ENCODE data around the gene GOLGA6L10. TPM values are rescaled to one million over a fixed set of nuclear protein-coding genes. Genes with fewer than 3 reads are reported as not detected.
A peak's percentile ranks its signal among the peaks of the same experiment; 100 is the strongest.
"Not testable (repeated sequence)": the region's sequence is repeated elsewhere in the genome, so short reads cannot be mapped to it uniquely, and the experiment has no call there.

The GOLGA6L10 gene
- total RNA-seq, 1 donor, result 1.4 TPM

DNA sequence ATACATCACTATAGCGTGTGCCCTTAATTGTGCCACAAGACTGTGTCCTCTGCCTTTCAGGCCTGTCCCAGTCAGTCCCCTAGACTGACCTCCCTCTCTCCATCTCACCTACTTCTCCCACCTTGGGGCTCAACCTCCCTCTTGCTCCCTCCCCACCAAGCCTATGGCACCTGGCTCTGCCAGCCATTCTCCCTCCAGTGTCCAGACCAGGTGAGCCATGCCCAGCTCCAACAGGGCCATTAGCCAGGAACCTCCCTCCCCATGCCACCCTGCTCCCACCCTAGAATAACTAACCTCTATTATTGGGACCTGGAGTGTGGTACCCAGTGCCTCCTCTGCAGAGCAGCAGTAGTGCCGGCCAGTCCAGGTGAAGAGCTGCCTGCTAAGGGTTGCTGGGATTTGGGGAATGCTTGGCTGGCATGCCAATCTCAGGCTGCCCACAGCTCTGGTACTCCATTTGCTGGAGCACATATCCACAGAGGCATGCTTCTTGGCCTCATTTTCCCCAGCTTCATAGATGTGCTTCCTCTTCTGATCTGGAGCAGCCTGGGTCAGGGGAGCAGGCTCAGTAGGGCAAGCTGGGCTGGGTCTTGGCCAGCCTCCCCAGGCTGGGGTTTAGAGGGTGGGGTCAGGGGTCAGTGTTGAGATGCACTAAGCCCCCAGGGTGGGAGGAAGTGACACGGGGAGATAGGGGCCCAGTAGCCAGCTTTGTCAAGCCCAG, 47.8 kb downstream of the GOLGA6L10 start:
- Histone ChIP-seq H3K4me2 (ENCODE audit: insufficient read depth, low read length) (no peak overlapping the region), H3K4me3 (ENCODE audit: insufficient read depth, low read length) (no peak overlapping the region), H3K79me2 (ENCODE audit: insufficient read depth, low read length) (no peaks in the 10 kb centered on the region), H3K27ac (ENCODE audit: low read depth, low read length) (no peak overlapping the region), H4K20me1 (ENCODE audit: insufficient read depth, low read length) (no peaks in the 10 kb centered on the region), H3K27me3 (ENCODE audit: insufficient read depth, low read length) (no peaks in the 10 kb centered on the region), H3K9me3 (ENCODE audit: low read depth, low read length) (no peaks in the 10 kb centered on the region), H3K4me1 (ENCODE audit: insufficient read depth, low read length) (peaks cover 5% of the 10 kb centered on the region), H2AFZ (ENCODE audit: low read length) (no peak overlapping the region), H3K36me3 (ENCODE audit: insufficient read depth, low read length) (no peaks in the 10 kb centered on the region)
- no peak for DNase-seq (ENCODE audit: insufficient read length, low spot score, missing footprints)
- TF ChIP-seq, protein P1, sequence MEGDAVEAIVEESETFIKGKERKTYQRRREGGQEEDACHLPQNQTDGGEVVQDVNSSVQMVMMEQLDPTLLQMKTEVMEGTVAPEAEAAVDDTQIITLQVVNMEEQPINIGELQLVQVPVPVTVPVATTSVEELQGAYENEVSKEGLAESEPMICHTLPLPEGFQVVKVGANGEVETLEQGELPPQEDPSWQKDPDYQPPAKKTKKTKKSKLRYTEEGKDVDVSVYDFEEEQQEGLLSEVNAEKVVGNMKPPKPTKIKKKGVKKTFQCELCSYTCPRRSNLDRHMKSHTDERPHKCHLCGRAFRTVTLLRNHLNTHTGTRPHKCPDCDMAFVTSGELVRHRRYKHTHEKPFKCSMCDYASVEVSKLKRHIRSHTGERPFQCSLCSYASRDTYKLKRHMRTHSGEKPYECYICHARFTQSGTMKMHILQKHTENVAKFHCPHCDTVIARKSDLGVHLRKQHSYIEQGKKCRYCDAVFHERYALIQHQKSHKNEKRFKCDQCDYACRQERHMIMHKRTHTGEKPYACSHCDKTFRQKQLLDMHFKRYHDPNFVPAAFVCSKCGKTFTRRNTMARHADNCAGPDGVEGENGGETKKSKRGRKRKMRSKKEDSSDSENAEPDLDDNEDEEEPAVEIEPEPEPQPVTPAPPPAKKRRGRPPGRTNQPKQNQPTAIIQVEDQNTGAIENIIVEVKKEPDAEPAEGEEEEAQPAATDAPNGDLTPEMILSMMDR (IDR thresholded peaks at IDR 0.05; ENCODE audit: extremely low read depth, low read depth, low read length), result no peak

- Histone ChIP-seq H3K9me3 (ENCODE audit: low read depth, low read length) (no peaks in the 10 kb centered on the region), H2AFZ (ENCODE audit: low read length) (peak overlapping the region; percentile 41), H3K27me3 (ENCODE audit: insufficient read depth, low read length) (no peaks in the 10 kb centered on the region)
Observed at GRCh38 chr15:82300883-82301282, 48.4 kb downstream of the GOLGA6L10 start.

DNA sequence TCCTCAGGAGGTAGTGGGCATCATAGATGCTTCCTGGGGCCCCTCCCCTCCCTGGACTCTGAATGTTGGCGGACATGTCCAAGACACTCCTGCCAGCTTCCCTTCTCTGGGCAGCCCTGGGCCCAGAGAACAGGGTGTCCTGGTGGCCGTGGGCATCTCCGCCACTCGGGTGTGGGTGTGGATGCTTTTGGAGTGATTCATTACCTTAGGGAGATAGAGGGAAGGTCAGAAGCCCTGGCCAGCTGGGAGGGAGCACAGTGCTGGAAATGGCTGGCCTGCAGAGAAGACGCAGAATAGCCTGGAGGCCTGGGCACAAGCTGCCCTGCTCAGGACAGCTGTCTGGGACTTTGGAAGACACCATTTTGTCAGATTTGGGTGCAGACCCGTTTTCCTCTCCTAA, 48.9 kb downstream of the GOLGA6L10 start:
- not testable (repeated sequence) for H3K4me3 ChIP-seq (ENCODE audit: insufficient read depth, low read length); H3K27me3 ChIP-seq (ENCODE audit: insufficient read depth, low read length); H3K4me1 ChIP-seq (ENCODE audit: insufficient read depth, low read length); H3K9me3 ChIP-seq (ENCODE audit: low read depth, low read length); H3K79me2 ChIP-seq (ENCODE audit: insufficient read depth, low read length); H3K4me2 ChIP-seq (ENCODE audit: insufficient read depth, low read length); H3K27ac ChIP-seq (ENCODE audit: low read depth, low read length); H3K36me3 ChIP-seq (ENCODE audit: insufficient read depth, low read length); DNase-seq (ENCODE audit: insufficient read length, low spot score, missing footprints); H4K20me1 ChIP-seq (ENCODE audit: insufficient read depth, low read length)
- peak overlapping the region; percentile 41 for H2AFZ ChIP-seq (ENCODE audit: low read length)

More at GRCh38 chr15:82300883-82301282, 48.4 kb downstream of the GOLGA6L10 start:
- Histone ChIP-seq H3K36me3 (ENCODE audit: insufficient read depth, low read length) (no peaks in the 10 kb centered on the region), H3K4me2 (ENCODE audit: insufficient read depth, low read length) (no peak overlapping the region), H3K4me3 (ENCODE audit: insufficient read depth, low read length) (no peak overlapping the region), H3K4me1 (ENCODE audit: insufficient read depth, low read length) (peaks cover 5% of the 10 kb centered on the region), H3K27ac (ENCODE audit: low read depth, low read length) (no peak overlapping the region), H3K79me2 (ENCODE audit: insufficient read depth, low read length) (no peaks in the 10 kb centered on the region), H4K20me1 (ENCODE audit: insufficient read depth, low read length) (no peaks in the 10 kb centered on the region)
- TF ChIP-seq, protein P1 (IDR thresholded peaks at IDR 0.05; ENCODE audit: extremely low read depth, low read depth, low read length), result no peak
- DNase-seq (ENCODE audit: insufficient read length, low spot score, missing footprints), result no peak

DNA sequence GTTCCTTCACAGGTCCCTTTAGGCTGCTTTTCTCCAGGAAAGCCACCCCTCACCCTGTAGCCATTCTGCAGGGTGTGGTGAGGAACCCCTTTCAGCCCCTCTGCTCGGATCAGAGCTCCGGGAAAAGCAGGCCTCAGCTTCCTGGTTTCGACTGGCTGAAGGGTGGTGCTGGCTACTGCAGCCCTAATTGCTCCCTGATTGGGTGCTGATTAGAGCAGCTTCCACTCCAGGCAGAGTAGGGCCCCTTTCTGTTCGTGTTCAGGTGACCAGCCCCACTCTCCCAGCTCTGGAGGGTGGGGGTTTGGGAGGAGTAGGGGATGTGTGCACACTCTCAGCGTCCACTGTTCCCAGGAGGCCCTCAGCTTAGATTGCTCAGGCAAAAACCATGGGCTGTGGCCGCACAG, 49.8 kb downstream of the GOLGA6L10 start:
- H3K27me3 ChIP-seq (ENCODE audit: insufficient read depth, low read length); H3K4me3 ChIP-seq (ENCODE audit: insufficient read depth, low read length); DNase-seq (ENCODE audit: insufficient read length, low spot score, missing footprints); H3K36me3 ChIP-seq (ENCODE audit: insufficient read depth, low read length); H3K9me3 ChIP-seq (ENCODE audit: low read depth, low read length); H4K20me1 ChIP-seq (ENCODE audit: insufficient read depth, low read length); H2AFZ ChIP-seq (ENCODE audit: low read length); H3K4me1 ChIP-seq (ENCODE audit: insufficient read depth, low read length); H3K4me2 ChIP-seq (ENCODE audit: insufficient read depth, low read length); H3K79me2 ChIP-seq (ENCODE audit: insufficient read depth, low read length); H3K27ac ChIP-seq (ENCODE audit: low read depth, low read length): not testable (repeated sequence)

DNA sequence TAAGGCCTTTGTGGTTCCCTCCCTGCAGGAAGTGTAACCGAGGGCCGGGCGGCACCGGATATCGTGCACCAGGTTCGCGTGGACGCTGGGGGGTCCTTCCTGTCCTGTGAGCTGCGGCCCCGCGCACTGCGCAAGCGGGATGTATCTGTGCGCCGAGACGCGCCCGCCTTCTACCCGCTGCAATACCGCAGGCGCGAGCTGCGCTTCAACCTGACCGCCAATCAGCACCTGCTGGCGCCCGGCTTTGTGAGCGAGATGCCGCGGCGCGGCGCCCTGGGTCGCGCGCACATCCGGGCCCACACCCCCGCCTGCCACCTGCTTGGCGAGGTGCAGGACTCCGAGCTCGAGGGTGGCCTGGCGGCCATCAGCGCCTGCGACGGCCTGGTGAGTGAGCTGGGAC, 50.8 kb downstream of the GOLGA6L10 start:
- Histone ChIP-seq H3K79me2 (ENCODE audit: insufficient read depth, low read length) (no peaks in the 10 kb centered on the region), H4K20me1 (ENCODE audit: insufficient read depth, low read length) (no peaks in the 10 kb centered on the region), H3K27ac (ENCODE audit: low read depth, low read length) (no peak overlapping the region), H3K4me1 (ENCODE audit: insufficient read depth, low read length) (peaks cover 5% of the 10 kb centered on the region), H2AFZ (ENCODE audit: low read length) (no peak overlapping the region), H3K9me3 (ENCODE audit: low read depth, low read length) (no peaks in the 10 kb centered on the region), H3K4me2 (ENCODE audit: insufficient read depth, low read length) (no peak overlapping the region), H3K4me3 (ENCODE audit: insufficient read depth, low read length) (no peak overlapping the region), H3K36me3 (ENCODE audit: insufficient read depth, low read length) (no peaks in the 10 kb centered on the region), H3K27me3 (ENCODE audit: insufficient read depth, low read length) (no peaks in the 10 kb centered on the region)
- TF ChIP-seq, protein P1 (IDR thresholded peaks at IDR 0.05; ENCODE audit: extremely low read depth, low read depth, low read length), result no peak
- no peak for DNase-seq (ENCODE audit: insufficient read length, low spot score, missing footprints)
